NCI-H1092 treated with DMSO at 0.1 percent for 48 hours (cell line): ENCODE results near the gene FLOT1.

ENCODE experiments used
- DNase-seq: peaks from one replicate; lab custom pipeline; 2025; lab: John Stamatoyannopoulos, UW

The FLOT1 gene

DNA sequence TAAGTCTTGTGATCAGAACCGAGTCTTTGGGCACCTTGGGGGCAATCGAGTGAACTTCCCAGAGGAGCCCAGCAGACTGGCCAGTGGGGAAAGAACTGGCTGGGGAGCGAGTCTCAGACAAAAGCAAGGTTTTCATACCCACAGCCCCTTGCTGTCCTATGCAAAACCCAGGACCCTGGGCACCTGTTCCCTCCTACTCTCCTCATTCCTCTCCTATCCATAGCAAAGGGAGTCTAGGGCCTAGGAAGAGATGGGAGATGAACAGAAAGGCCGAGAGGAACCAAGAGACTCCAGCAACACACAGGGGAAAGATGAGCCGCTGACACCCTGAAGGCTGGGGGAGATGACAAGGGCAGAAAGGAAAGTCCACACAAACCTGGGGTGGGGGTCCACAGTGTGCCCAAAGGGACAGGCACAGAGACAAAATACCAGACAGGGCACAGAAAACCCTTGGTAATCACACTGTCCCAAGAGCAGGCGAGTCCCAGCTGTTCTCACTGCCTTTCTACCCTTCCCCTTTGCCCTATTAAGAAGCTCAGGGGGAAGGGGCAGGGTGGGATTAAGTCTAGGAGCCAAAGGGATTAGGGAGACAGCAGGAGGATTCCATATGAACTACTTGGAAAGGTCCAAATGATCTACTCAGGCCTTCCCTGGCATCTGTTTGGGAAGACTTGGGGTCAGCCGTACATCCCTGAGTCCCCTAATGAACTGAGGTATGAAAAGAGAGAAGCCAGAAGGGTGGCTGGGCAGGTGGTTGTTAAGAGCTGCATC, 62.5 kb downstream of the FLOT1 start:
- no peak for DNase-seq

DNA sequence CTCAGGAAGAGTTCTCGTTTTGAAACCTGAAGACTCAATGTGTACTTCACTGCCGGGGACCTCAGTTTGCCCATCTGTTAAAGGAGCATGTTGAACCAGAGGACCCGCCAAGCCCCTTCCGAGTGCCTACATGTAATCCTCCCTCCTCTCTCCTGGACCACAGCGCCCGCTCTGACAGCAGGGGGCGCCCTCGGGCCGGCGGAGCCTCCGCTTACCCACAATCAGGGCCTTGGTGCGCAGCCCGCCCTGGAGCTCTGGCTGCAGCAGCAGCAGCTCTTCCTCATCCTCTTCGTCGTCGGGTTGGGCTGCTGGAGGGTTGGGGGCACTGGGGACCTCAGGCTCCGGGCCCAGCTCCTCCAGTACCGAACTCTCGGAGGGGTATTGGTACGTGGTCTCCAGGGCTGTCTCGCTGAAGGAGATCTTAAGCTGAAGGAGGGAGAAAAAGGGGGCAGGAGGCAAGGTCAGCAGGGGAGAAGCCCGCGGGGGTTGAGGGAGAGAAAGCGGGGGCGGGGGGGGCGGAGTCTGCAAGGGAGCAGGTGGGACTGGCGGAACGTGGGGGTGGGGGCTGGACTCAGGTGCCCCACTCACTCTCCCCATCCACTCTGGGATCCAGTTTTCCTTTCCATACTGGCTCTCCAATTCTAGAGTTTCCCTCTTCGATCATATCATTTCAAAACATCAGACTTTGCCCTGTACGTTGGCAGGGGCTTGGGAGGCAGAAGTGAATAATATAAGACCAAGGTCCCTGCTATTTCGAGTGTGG, 63.3 kb downstream of the FLOT1 start:
- DNase-seq, result peak; percentile 30
